ENCODE measurements around the gene SLC9B1. TPM values are rescaled to one million over a fixed set of nuclear protein-coding genes. Genes with fewer than 3 reads are reported as not detected.

SLC9B1 gene
- total RNA-seq, 4 donors from 2014 or later, result 1.9 to 3.1 (median 2.5) TPM; not detected in 1

- no peak for TF ChIP-seq CTCF (IDR thresholded peaks at IDR 0.05; ENCODE audit: low read depth)
Measured at GRCh38 chr4:102871772-102872171, 147.7 kb downstream of the SLC9B1 start.

- TF ChIP-seq CTCF (IDR thresholded peaks at IDR 0.05; ENCODE audit: low read depth), result no peak
Measured at GRCh38 chr4:102869569-102870197, 149.8 kb downstream of the SLC9B1 start.

- TF ChIP-seq CTCF (IDR thresholded peaks at IDR 0.05; ENCODE audit: low read depth), result no peak
Measured at GRCh38 chr4:102868781-102869568, 150.5 kb downstream of the SLC9B1 start, which contains the start of gene CISD2. CISD2 (plus strand) TSS chr4:102868992; CDS start chr4:102869085, 93 bp downstream.

- TF ChIP-seq CTCF (IDR thresholded peaks at IDR 0.05; ENCODE audit: low read depth), result no peak
Measured at GRCh38 chr4:102868153-102868780, 151.2 kb downstream of the SLC9B1 start.

- TF ChIP-seq CTCF (IDR thresholded peaks at IDR 0.05; ENCODE audit: low read depth), result no peak
Measured at GRCh38 chr4:102867278-102868152, 152.0 kb downstream of the SLC9B1 start.

- TF ChIP-seq CTCF (IDR thresholded peaks at IDR 0.05; ENCODE audit: low read depth), result no peak
Measured at GRCh38 chr4:102862747-102863146, 156.8 kb downstream of the SLC9B1 start.

All from subcutaneous adipose tissue (tissue), 4 donors.